ENCODE measurements around the gene SPACA6.

DNA sequence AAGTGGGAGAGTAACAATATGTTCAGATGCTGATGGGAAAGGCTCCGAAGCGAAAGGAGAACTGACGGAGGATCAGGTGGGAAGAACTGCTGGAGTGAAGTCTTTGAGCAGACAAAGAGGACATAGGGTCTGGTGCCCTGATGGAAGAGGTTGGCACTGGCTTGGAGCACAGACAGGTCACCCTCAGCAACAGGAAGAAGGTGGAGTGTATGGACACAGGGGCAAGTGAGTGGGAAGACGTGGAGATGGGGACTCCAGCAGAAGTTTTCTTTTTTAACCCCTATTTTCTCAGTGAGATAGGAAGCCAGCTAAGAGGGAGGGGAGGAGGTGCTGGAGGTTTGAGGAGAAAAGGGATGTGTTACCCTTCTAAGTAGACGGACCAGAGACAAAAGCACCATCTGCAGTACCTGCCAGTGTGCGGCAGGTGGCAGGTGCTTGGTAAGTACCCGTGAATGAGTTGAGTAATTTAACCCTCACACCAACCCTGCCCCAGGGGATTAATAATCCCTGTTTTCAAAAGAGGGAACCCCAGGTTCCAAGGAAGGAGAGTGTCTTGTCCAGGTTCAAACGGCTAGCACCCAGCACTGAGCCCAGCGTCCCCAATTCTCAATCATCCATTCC, 19.4 kb downstream of the SPACA6 start:
- TF ChIP-seq POLR2A (IDR thresholded peaks at IDR 0.05; ENCODE audit: low read depth, low read length) (no peak), EGR1 (IDR thresholded peaks at IDR 0.05; ENCODE audit: borderline replicate concordance in 1 of 2, low read depth in 2 of 2, low read length in 2 of 2) (no peak), JUND (IDR thresholded peaks at IDR 0.05; ENCODE audit: low read depth, low read length) (no peak), EZH2 (IDR thresholded peaks at IDR 0.05; ENCODE audit: borderline replicate concordance, control insufficient read depth, low read depth, low read length) (no peak), GABPA (IDR thresholded peaks at IDR 0.05; ENCODE audit: low read depth) (no peak), ZNF24 (IDR thresholded peaks at IDR 0.05) (no peak), ESRRA (IDR thresholded peaks at IDR 0.05; ENCODE audit: low read length) (no peak), SREBF1 (IDR thresholded peaks at IDR 0.05; ENCODE audit: low read length) (no peak), SIX5 (IDR thresholded peaks at IDR 0.05; ENCODE audit: low read depth, low read length, severe bottlenecking) (no peak), RFX5 (IDR thresholded peaks at IDR 0.05; ENCODE audit: low read depth, low read length) (no peak)
- TF ChIP-seq, protein P1, sequence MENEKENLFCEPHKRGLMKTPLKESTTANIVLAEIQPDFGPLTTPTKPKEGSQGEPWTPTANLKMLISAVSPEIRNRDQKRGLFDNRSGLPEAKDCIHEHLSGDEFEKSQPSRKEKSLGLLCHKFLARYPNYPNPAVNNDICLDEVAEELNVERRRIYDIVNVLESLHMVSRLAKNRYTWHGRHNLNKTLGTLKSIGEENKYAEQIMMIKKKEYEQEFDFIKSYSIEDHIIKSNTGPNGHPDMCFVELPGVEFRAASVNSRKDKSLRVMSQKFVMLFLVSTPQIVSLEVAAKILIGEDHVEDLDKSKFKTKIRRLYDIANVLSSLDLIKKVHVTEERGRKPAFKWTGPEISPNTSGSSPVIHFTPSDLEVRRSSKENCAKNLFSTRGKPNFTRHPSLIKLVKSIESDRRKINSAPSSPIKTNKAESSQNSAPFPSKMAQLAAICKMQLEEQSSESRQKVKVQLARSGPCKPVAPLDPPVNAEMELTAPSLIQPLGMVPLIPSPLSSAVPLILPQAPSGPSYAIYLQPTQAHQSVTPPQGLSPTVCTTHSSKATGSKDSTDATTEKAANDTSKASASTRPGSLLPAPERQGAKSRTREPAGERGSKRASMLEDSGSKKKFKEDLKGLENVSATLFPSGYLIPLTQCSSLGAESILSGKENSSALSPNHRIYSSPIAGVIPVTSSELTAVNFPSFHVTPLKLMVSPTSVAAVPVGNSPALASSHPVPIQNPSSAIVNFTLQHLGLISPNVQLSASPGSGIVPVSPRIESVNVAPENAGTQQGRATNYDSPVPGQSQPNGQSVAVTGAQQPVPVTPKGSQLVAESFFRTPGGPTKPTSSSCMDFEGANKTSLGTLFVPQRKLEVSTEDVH (IDR thresholded peaks at IDR 0.05; ENCODE audit: low read depth, partially characterized antibody): no peak

Data from GM12878 (cell line).